ENCODE data around the gene SUPV3L1.

- no peak for TF ChIP-seq TEAD4 (IDR thresholded peaks at IDR 0.05)
- no peak for TF ChIP-seq MAX (IDR thresholded peaks at IDR 0.05)
- TF ChIP-seq CEBPB (IDR thresholded peaks at IDR 0.05) = no peak
- no peak for TF ChIP-seq EP300 (IDR thresholded peaks at IDR 0.05; ENCODE audit: borderline replicate concordance)
- TF ChIP-seq NFIC (IDR thresholded peaks at IDR 0.05) = no peak
- TF ChIP-seq TAF1 (IDR thresholded peaks at IDR 0.05; ENCODE audit: low read depth) = no peak
- no peak for TF ChIP-seq TCF12 (IDR thresholded peaks at IDR 0.05; ENCODE audit: low read depth)
- TF ChIP-seq YY1 (IDR thresholded peaks at IDR 0.05; ENCODE audit: low read depth) = no peak
- no peak for TF ChIP-seq USF1 (IDR thresholded peaks at IDR 0.05)
These were observed 40.0 kb downstream of the SUPV3L1 start, which contains the start of gene HKDC1 for GRCh38 chr10:69220041-69220451.

All from Ishikawa (cell line).